Measurements from ENCODE around the gene COL13A1. TPM values are rescaled to one million over a fixed set of nuclear protein-coding genes. Genes with fewer than 3 reads are reported as not detected.

The COL13A1 gene
- total and polyA plus RNA-seq, 2 donors (not counting 1 experiment from before 2014, with no cell fraction given), result 5.7 to 7.4 TPM

DNA sequence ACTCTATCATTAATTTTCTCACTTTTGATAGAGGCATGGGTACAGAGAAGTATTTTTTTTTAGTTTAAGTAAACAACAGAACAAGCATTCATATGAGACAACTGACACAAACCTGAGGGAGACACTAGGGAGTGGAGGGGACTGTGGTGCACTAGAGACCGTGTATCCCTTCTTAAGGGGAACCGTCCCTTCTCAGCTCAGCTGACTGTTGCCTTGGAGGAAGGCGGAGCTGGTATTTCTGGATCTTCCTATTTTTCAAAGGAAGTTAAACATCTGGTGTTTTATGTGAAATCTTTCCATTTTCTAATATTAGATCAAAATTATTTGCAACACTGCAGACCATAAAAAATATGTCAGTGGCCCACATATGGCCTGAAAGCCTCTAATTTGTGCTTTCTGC, 137.4 kb downstream of the COL13A1 start:
- DNase-seq (ENCODE audit: low read depth in 2 of 2), result no peak
- H3K79me2 ChIP-seq (ENCODE audit: control insufficient read depth, insufficient read depth, low read length), result no peaks in the 10 kb centered on the region
- TF ChIP-seq EZH2 (IDR thresholded peaks at IDR 0.05; ENCODE audit: low read length, missing control alignments), result no peak
- TF ChIP-seq, protein P1, sequence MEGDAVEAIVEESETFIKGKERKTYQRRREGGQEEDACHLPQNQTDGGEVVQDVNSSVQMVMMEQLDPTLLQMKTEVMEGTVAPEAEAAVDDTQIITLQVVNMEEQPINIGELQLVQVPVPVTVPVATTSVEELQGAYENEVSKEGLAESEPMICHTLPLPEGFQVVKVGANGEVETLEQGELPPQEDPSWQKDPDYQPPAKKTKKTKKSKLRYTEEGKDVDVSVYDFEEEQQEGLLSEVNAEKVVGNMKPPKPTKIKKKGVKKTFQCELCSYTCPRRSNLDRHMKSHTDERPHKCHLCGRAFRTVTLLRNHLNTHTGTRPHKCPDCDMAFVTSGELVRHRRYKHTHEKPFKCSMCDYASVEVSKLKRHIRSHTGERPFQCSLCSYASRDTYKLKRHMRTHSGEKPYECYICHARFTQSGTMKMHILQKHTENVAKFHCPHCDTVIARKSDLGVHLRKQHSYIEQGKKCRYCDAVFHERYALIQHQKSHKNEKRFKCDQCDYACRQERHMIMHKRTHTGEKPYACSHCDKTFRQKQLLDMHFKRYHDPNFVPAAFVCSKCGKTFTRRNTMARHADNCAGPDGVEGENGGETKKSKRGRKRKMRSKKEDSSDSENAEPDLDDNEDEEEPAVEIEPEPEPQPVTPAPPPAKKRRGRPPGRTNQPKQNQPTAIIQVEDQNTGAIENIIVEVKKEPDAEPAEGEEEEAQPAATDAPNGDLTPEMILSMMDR (conservative IDR thresholded peaks at IDR 0.05 in 1 of 2, IDR thresholded peaks at IDR 0.05 in 1 of 2; ENCODE audit: low read depth in 1 of 2, low read length in 2 of 2), result no peak
- no peak overlapping the region for H3K4me2 ChIP-seq (ENCODE audit: extremely low read depth, insufficient read depth, low read length)
- no peaks in the 10 kb centered on the region for H4K20me1 ChIP-seq (ENCODE audit: control insufficient read depth, extremely low read depth, insufficient read depth, low read length)
- no peaks in the 10 kb centered on the region for H3K27me3 ChIP-seq (ENCODE audit: control insufficient read depth, insufficient read depth, low read length)
- H3K4me1 ChIP-seq (ENCODE audit: control insufficient read depth, extremely low read depth, insufficient read depth, low read length), result no peaks in the 10 kb centered on the region
- H3K4me3 ChIP-seq (replicated peaks in 1 of 4; ENCODE audit: control extremely low read depth in 1 of 4, insufficient read depth in 1 of 4, low read depth in 3 of 4, low read length in 4 of 4), result no peak overlapping the region
- no peaks in the 10 kb centered on the region for H3K9me3 ChIP-seq (ENCODE audit: control insufficient read depth, insufficient read depth, low read depth, low read length)
- no peaks in the 10 kb centered on the region for H3K36me3 ChIP-seq (ENCODE audit: control insufficient read depth, insufficient read depth, low read length)
- no peak overlapping the region for H3K9ac ChIP-seq (ENCODE audit: insufficient read depth, low read length)
- H3K27ac ChIP-seq (ENCODE audit: insufficient read depth, low read length), result no peak overlapping the region
- no peak overlapping the region for H2AFZ ChIP-seq (ENCODE audit: low read length)

- no peak overlapping the region for H3K4me2 ChIP-seq (ENCODE audit: extremely low read depth, insufficient read depth, low read length)
- H3K4me3 ChIP-seq (replicated peaks in 1 of 4; ENCODE audit: control extremely low read depth in 1 of 4, insufficient read depth in 1 of 4, low read depth in 3 of 4, low read length in 4 of 4), result no peak overlapping the region
- H4K20me1 ChIP-seq (ENCODE audit: control insufficient read depth, extremely low read depth, insufficient read depth, low read length), result no peaks in the 10 kb centered on the region
- DNase-seq (ENCODE audit: low read depth in 2 of 2), result no peak
- H3K9me3 ChIP-seq (ENCODE audit: control insufficient read depth, insufficient read depth, low read depth, low read length), result no peaks in the 10 kb centered on the region
- no peak overlapping the region for H2AFZ ChIP-seq (ENCODE audit: low read length)
- no peaks in the 10 kb centered on the region for H3K4me1 ChIP-seq (ENCODE audit: control insufficient read depth, extremely low read depth, insufficient read depth, low read length)
- TF ChIP-seq, protein P1 (conservative IDR thresholded peaks at IDR 0.05 in 1 of 2, IDR thresholded peaks at IDR 0.05 in 1 of 2; ENCODE audit: low read depth in 1 of 2, low read length in 2 of 2), result no peak
- no peak for TF ChIP-seq EZH2 (IDR thresholded peaks at IDR 0.05; ENCODE audit: low read length, missing control alignments)
- H3K27ac ChIP-seq (ENCODE audit: insufficient read depth, low read length), result no peak overlapping the region
- H3K36me3 ChIP-seq (ENCODE audit: control insufficient read depth, insufficient read depth, low read length), result no peaks in the 10 kb centered on the region
- no peaks in the 10 kb centered on the region for H3K79me2 ChIP-seq (ENCODE audit: control insufficient read depth, insufficient read depth, low read length)
- no peak overlapping the region for H3K9ac ChIP-seq (ENCODE audit: insufficient read depth, low read length)
- H3K27me3 ChIP-seq (ENCODE audit: control insufficient read depth, insufficient read depth, low read length), result no peaks in the 10 kb centered on the region
Measured at GRCh38 chr10:69939481-69939880, 137.8 kb downstream of the COL13A1 start.

DNA sequence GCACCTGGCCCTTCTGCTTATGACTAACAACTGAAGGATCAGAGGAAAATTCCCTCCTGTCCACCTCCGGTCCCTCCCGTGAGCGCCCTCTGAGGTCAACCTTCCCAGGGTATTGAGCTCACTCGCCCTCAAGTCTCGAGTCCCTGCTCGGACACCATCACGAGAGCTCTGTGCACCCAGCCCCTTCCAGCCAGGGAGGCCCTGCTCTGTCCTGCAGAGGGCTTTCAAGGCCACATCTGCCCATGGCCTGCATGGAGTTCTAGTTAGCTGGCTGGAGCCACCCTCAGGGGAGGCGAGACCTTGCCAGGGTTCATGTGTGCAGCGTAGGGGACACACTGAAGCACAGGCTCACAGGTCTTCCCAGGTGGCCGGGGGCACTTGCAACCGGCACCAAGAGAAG, 140.0 kb downstream of the COL13A1 start:
- Histone ChIP-seq H3K27me3 (ENCODE audit: control insufficient read depth, insufficient read depth, low read length) (no peaks in the 10 kb centered on the region), H3K4me2 (ENCODE audit: extremely low read depth, insufficient read depth, low read length) (no peak overlapping the region), H4K20me1 (ENCODE audit: control insufficient read depth, extremely low read depth, insufficient read depth, low read length) (no peaks in the 10 kb centered on the region), H3K36me3 (ENCODE audit: control insufficient read depth, insufficient read depth, low read length) (peaks cover 3% of the 10 kb centered on the region), H3K9me3 (ENCODE audit: control insufficient read depth, insufficient read depth, low read depth, low read length) (no peaks in the 10 kb centered on the region), H3K4me3 (replicated peaks in 1 of 4; ENCODE audit: control extremely low read depth in 1 of 4, insufficient read depth in 1 of 4, low read depth in 3 of 4, low read length in 4 of 4) (no peak overlapping the region), H3K9ac (ENCODE audit: insufficient read depth, low read length) (no peak overlapping the region), H3K27ac (ENCODE audit: insufficient read depth, low read length) (no peak overlapping the region), H3K79me2 (ENCODE audit: control insufficient read depth, insufficient read depth, low read length) (no peaks in the 10 kb centered on the region), H3K4me1 (ENCODE audit: control insufficient read depth, extremely low read depth, insufficient read depth, low read length) (no peaks in the 10 kb centered on the region), H2AFZ (ENCODE audit: low read length) (no peak overlapping the region)
- TF ChIP-seq, protein P1 (conservative IDR thresholded peaks at IDR 0.05 in 1 of 2, IDR thresholded peaks at IDR 0.05 in 1 of 2; ENCODE audit: low read depth in 1 of 2, low read length in 2 of 2), result no peak
- no peak for TF ChIP-seq EZH2 (IDR thresholded peaks at IDR 0.05; ENCODE audit: low read length, missing control alignments)
- DNase-seq (ENCODE audit: low read depth in 2 of 2), result no peak
